BE2C (cell line): ENCODE measurements around the gene SERPINE2.

Experiments
- DNase-seq: peaks from one replicate; pipeline ENCODE4 v3.0.0-alpha.2; 2020
- H3K27me3 ChIP-seq: fragments of 250-450 bp; sonication (Bioruptor Pico); 2 replicates; pipeline ENCODE4 v1.5.1; 2020; ENCODE audit warnings: mild to moderate bottlenecking
- H3K36me3 ChIP-seq: fragments of 250-450 bp; sonication (Bioruptor Pico); 2 replicates; pipeline ENCODE4 v1.5.1; 2020; ENCODE audit warnings: mild to moderate bottlenecking
- H3K4me1 ChIP-seq: fragments of 250-450 bp; sonication (Bioruptor Pico); 2 replicates; pipeline ENCODE4 v1.5.1; 2020
- H3K4me3 ChIP-seq: 2 replicates; pipeline ENCODE4 v1.5.1; 2011; ENCODE audit warnings: low read depth, low read length
- H3K9me3 ChIP-seq: fragments of 250-450 bp; sonication (Bioruptor Pico); 2 replicates; pipeline ENCODE4 v1.5.1; 2020
- CTCF ChIP-seq: IDR thresholded peaks from 2 replicates; pipeline ENCODE4 v1.5.1; 2012; ENCODE audit warnings: mild to moderate bottlenecking, low read depth, low read length

The SERPINE2 gene

GRCh38 chr2:223993634-223994232, 45.4 kb downstream of the SERPINE2 start:
- H3K4me3 ChIP-seq, result no peak overlapping the region
- TF ChIP-seq CTCF, result peak; percentile 95
- peak; percentile 73 for DNase-seq
- no peaks in the 10 kb centered on the region for H3K4me1 ChIP-seq
- H3K9me3 ChIP-seq, result no peaks in the 10 kb centered on the region
- H3K27me3 ChIP-seq, result no peaks in the 10 kb centered on the region
- no peaks in the 10 kb centered on the region for H3K36me3 ChIP-seq

- peaks cover 10% of the 10 kb centered on the region for H3K27me3 ChIP-seq
Measured at GRCh38 chr2:223991611-223992010, 47.5 kb downstream of the SERPINE2 start.

GRCh38 chr2:223989856-223990232, 49.2 kb downstream of the SERPINE2 start:
- Histone ChIP-seq H3K4me3 (no peak overlapping the region), H3K9me3 (no peaks in the 10 kb centered on the region), H3K27me3 (peaks cover 19% of the 10 kb centered on the region), H3K4me1 (no peaks in the 10 kb centered on the region), H3K36me3 (no peaks in the 10 kb centered on the region)
- TF ChIP-seq CTCF, result no peak
- DNase-seq, result no peak

More at GRCh38 chr2:223991611-223992010, 47.5 kb downstream of the SERPINE2 start:
- Histone ChIP-seq H3K36me3 (no peaks in the 10 kb centered on the region), H3K4me3 (no peak overlapping the region), H3K4me1 (no peaks in the 10 kb centered on the region), H3K9me3 (no peaks in the 10 kb centered on the region)
- TF ChIP-seq CTCF, result no peak
- DNase-seq, result no peak

- no peak overlapping the region for H3K4me3 ChIP-seq
- peak; percentile 32; the same call in 1 of the 2 replicates for TF ChIP-seq CTCF
Measured at GRCh38 chr2:223989206-223989855, 49.8 kb downstream of the SERPINE2 start.

GRCh38 chr2:223981241-223981640, 57.8 kb downstream of the SERPINE2 start:
- Histone ChIP-seq H3K4me3 (no peak overlapping the region), H3K9me3 (no peaks in the 10 kb centered on the region), H3K27me3 (peaks cover 8% of the 10 kb centered on the region), H3K36me3 (no peaks in the 10 kb centered on the region), H3K4me1 (no peaks in the 10 kb centered on the region)
- DNase-seq, result no peak
- TF ChIP-seq CTCF, result no peak

More at GRCh38 chr2:223989206-223989855, 49.8 kb downstream of the SERPINE2 start:
- H3K9me3 ChIP-seq, result no peaks in the 10 kb centered on the region
- H3K36me3 ChIP-seq, result no peaks in the 10 kb centered on the region
- H3K27me3 ChIP-seq, result peaks cover 20% of the 10 kb centered on the region
- H3K4me1 ChIP-seq, result no peaks in the 10 kb centered on the region
- no peak for DNase-seq

- Histone ChIP-seq H3K27me3 (peaks cover 5% of the 10 kb centered on the region), H3K36me3 (no peaks in the 10 kb centered on the region), H3K4me3 (no peak overlapping the region), H3K9me3 (no peaks in the 10 kb centered on the region), H3K4me1 (no peaks in the 10 kb centered on the region)
- no peak for DNase-seq
- no peak for TF ChIP-seq CTCF
Measured at GRCh38 chr2:223980803-223981202, 58.3 kb downstream of the SERPINE2 start.
